Activated naive CD4-positive, alpha-beta T cell treated with Interleukin-2 at 50 U/mL for 16 hours (primary cell): ENCODE data around the gene REV1.

ENCODE experiments used
- DNase-seq: peaks from one replicate; pipeline ENCODE4 v3.0.0-alpha.2; 2020

The REV1 gene

GRCh38 chr2:99444222-99444621 is 45.6 kb downstream of the REV1 start:
- DNase-seq, result no peak

GRCh38 chr2:99442837-99443236 is 47.0 kb downstream of the REV1 start:
- DNase-seq, result no peak

- no peak for DNase-seq
These were observed 49.8 kb downstream of the REV1 start for GRCh38 chr2:99439971-99440505.

- DNase-seq, result no peak
These were observed 52.9 kb downstream of the REV1 start for GRCh38 chr2:99436874-99437273.

- no peak for DNase-seq
These were observed 56.5 kb downstream of the REV1 start for GRCh38 chr2:99433340-99433739.

GRCh38 chr2:99431587-99432275 is 58.1 kb downstream of the REV1 start:
- DNase-seq, result no peak

- no peak for DNase-seq
These were observed 59.1 kb downstream of the REV1 start for GRCh38 chr2:99430614-99431291.

GRCh38 chr2:99425022-99425421 is 64.8 kb downstream of the REV1 start:
- no peak for DNase-seq

- DNase-seq, result no peak
These were observed 65.4 kb downstream of the REV1 start for GRCh38 chr2:99424371-99424770.

GRCh38 chr2:99422599-99422998 is 67.2 kb downstream of the REV1 start:
- no peak for DNase-seq

- no peak for DNase-seq
These were observed 68.3 kb downstream of the REV1 start for GRCh38 chr2:99421469-99421868.

- DNase-seq, result no peak
These were observed 69.0 kb downstream of the REV1 start for GRCh38 chr2:99420751-99421299.

- DNase-seq, result no peak
These were observed 69.8 kb downstream of the REV1 start for GRCh38 chr2:99420031-99420430.

GRCh38 chr2:99417396-99417795 is 72.4 kb downstream of the REV1 start:
- no peak for DNase-seq

GRCh38 chr2:99414566-99414965 is 75.3 kb downstream of the REV1 start:
- no peak for DNase-seq

GRCh38 chr2:99410276-99410675 is 79.5 kb downstream of the REV1 start:
- no peak for DNase-seq

- no peak for DNase-seq
These were observed 83.7 kb downstream of the REV1 start for GRCh38 chr2:99406137-99406536.

GRCh38 chr2:99404797-99405669 is 84.8 kb downstream of the REV1 start:
- DNase-seq, result no peak

- no peak for DNase-seq
These were observed 85.6 kb downstream of the REV1 start for GRCh38 chr2:99404039-99404796.

GRCh38 chr2:99403524-99403923 is 86.3 kb downstream of the REV1 start:
- DNase-seq, result no peak

GRCh38 chr2:99403084-99403483 is 86.7 kb downstream of the REV1 start:
- DNase-seq, result no peak

- DNase-seq, result no peak
These were observed 88.0 kb downstream of the REV1 start for GRCh38 chr2:99401841-99402240.
